Activated gamma-delta T cell treated with anti-CD3 and anti-CD28 coated beads, Interleukin-2, amount 50 U/mL, for 16 hours (primary cell): ENCODE data around the gene RPL38.

ENCODE experiments used
- DNase-seq: peaks from one replicate; pipeline ENCODE4 v3.0.0-alpha.2; 2020; ENCODE audit warnings: low read depth

Gene RPL38

DNA sequence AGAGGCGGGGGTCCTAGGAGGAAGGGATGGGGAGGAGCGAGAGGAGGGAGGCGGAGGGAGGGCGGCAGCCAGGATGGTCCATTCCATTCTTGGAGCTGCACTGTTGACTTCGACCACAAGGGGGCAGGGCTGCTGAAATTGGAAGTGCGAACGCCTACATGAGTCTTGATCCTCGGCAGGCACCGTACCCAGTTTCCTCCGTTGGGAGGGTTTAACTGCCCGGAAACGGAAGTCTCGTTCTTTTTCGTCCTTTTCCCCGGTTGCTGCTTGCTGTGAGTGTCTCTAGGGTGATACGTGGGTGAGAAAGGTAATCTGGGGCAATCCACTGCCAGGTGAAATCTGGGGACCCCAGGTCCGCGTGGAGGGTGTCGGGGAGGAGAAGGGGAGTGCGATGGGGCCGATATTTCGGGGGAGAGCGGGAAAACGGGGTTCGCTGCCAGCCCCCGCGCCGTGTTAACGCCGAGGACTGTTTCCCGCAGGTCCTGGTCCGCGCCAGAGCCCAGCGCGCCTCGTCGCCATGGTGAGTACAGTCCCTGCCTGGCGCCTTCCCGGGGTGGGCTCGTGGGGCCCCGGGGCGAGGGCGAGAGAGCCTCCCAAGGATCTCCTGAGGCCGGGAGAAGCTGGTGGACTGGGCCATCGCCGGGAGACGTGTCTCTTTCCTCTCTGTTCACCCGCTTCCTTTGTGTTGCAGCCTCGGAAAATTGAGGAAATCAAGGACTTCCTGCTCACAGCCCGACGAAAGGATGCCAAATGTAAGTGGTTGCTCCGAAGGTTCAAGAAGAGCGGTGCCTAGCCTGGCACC is at the start of gene RPL38:
Gene RPL38, plus strand, starts transcription at position 240 of the 802 bp plus-strand sequence. Its CDS starts 278 bp downstream, at position 518.
- peak; percentile 96 for DNase-seq

DNA sequence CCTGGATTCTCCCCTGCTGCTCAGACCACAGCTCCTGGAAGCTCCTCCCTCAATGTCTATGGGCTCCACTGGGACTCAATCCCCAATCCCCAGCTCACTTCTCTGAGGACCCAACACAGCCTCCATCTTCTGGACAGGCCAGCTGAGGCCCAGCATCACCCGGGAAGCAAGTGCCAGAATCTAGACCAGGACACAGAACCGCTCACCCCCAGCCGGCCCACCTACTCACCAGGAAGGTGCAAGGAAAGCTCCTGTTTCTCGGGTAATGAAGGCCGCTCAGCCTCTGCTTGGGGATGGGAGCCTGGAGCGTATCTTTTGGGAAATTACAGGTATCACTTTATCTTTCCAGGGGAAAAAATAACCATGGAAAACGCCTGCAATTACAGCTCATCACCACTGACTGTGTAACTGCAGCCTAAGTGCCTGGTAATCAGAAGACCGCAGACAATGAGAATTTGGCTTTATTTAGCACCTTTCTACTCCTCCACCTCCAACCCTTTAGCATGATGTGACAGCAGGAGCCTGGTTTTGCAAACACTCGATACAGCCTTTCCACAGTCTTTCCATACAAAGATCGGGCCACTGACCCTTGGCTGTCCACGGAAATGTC is 49.6 kb upstream of the RPL38 start:
- no peak for DNase-seq

DNA sequence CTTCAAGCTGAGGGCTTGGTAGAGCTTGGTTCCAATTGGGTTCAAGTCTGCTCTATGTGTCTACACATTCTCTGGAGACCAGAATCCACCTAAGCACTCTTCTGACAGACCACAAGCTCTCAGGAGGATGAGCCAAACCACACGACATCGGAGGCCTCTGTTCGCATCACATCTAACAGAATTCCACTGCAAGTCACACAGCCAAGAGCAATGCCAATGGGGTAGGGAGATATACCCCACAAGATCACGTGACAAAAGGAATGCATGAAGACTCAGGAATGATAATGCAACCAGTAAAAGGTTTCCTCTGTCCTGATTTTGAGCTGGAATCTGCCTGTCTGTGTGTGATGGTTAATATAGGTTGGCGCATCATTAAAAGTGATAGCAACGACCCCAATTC is 46.6 kb upstream of the RPL38 start:
- no peak for DNase-seq

DNA sequence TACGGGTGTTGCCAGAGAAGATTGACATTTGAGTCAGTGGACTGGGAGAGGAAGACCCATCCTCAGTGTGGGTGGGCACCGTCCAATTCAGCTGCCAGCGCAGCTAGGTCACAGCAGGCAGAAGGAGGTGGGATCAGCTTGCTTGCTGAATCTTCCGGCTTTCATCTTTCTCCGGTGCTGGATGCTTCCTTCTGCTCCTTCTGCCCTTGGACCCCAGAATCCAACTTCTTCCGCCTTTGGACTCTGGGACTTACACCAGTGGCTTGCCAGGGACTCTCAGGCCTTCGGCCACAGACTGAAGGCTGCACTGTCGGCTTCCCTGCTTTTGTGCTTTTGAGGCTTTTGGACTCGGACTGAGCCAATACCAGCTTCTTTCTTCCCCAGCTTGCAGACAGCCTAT is 46.1 kb upstream of the RPL38 start:
- no peak for DNase-seq

DNA sequence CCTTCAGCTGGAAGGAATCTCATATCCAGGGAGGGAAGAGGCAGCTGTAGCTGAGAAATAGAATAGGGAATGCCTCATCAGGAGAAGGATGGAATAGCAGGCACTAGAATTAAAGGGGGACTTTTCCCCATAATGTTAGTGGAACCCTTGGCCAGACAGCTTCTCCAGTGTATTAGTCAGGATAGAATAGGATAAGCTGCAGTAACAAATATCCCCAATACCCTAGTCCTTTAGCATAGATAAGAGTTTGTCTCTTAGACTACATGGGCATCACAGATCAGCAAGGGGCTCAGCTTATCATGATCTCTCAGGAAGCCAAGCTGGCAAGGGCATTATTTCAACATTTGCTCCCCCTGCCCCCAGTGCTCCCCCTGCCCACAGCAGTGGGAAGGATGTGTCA is 44.7 kb upstream of the RPL38 start:
- DNase-seq: no peak

DNA sequence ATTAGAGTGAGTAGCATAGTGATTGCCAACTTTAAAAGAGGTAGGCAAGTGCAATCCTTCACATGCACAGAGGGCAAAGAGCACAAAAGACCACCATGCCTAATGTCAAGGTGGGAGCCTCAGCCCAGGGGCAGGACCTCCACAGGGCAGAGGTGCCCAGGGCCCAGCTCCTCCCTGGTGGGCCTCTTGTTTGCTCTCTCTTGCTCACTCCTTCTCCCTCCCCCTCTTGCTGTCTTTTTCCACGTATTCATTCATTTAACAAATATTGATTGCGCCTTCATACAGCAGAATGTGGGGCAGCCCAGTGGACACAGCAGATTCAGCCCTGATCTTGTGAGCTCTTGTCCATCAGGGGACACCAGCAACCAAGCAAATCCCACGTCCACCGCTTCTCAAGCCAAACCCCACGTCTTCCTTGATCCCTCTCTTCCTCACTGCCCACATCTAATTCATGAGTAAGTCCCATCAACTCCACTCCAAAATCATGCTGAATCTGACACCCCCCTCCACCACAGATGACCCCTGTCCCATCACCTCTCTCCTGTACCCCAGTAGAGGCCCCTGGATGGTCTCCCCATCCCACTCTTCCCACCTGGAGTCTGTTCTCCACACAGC is 44.1 kb upstream of the RPL38 start:
- DNase-seq: no peak

DNA sequence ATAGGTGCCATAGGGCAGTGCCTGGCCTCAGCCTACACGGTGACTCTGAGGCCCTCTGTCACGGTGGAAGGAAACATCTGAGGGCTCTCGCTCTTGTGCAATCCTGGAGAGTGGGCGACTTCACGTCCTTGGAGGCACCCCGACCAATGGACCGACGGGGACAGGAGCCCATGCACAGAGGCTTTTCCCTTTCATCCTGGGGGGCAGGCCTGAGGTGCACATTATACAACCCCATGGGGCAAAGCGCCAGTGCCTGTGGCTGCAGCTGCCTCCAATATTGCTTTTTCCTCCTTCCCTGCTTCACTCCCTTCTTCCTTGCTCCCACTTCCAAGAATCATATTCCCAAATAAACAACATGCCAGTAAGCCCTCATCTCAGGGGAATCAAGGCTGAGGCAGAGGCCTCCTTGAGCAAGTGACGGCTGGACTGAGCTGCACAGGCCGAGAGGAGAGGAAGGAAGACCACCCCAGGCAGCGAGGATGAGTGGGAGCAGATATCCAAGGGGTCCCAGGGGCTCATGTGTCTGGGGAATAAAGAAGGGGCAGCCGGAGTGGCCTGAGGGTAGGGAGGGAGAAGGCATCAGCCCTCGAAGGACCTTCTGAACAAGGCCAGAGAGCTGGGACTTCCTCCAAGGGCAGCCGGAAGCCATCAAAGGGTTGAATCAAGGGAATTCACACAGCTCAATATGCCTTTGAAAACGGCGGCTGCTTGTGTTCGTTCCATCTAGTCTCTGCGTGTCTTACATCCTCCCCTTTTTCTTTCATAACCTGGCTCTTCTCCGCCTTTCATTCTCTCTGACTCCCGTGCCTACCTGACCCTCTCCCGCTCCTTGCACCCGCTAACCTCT is 42.6 kb upstream of the RPL38 start:
- DNase-seq: no peak

DNA sequence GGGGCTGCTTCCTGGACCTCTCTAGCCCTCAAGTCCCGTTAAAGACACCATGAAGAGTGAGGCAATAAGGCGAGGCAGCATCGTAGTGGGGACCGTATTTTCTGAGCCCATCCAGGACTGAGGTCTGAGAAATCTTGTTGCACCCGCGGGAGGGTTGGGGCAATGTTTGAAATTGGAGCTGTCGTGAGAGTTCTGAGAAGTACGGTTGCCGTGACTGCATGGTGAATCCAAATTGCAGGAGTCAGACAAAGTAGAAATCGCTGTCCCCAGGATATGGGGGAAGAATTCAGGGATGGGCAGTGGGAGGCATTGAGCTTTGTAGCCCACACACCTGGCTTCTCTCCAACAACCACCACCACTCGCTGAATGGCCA is 42.0 kb upstream of the RPL38 start:
- DNase-seq: no peak

DNA sequence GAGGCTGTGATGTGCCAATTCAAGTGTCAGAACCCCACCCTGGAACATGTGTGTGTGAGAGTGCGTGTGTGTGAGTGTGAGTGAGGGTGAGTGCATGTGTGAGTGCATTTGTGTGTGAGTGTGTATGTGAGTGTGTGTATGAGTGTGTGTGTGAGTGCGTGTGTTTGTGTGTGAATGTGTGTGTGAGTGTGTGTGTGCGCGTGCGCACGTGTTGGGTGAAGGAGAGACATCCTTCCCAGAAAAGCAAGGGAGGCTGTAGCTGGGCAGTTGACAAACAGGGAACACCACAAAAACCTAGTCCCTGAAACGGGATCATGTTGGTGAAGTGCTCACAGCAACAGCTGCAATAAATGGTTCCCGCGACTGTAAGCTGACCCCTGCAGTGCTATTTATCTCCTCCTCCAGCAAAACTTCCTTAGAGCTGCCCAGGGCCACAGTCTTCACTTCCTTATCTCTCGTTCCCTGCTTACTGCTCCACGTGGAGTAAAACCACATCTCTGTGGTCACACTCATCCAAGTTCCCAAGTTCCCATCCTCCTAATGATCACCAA is 40.1 kb upstream of the RPL38 start:
- no peak for DNase-seq

DNA sequence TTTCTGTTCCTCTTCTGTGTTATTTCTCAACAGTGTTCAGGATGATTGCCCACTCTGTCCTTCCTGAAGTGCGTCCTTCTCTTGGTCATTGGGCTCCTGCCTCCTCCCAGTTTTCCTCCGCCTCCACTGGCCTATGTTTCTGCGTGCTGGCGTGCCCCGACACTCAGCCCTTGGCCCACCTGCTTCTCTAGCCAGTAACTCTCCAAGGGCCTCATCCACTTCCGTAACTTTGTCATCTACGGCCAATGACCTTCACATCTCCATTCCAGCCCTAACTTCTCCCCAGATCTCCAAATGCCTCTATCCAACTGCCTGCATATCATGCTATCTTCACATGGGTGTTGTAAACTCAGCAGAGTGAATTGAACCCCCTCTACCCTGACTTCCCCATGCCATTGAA is 39.6 kb upstream of the RPL38 start:
- DNase-seq: no peak

DNA sequence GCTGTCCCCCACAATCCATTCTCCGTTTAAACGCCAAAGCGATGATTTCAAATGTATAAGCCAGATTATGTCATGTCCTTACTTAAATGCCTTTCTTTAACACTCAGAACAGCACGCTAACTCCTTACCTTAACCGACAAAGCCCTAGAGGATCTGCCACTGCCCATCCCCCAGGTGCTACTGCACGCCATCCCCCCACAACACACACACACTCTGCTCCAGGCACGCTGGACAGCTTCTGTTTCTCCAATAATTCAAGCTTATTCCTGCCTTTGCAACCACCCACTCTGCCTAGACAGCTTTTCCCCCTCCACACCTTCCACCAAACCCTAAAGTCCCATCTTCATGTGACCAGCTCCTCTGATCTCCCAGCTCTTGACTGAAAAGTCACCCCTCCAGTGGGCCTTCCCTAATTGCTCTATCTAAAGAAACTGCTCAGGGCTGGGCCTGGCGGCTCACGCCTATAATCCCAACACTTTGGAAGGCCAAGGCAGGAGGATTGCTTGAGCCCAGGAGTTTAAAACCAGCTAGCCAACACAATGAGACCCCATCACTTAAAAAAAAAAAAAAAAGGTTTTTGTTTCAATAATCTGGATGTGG is 38.9 kb upstream of the RPL38 start:
- DNase-seq: no peak

DNA sequence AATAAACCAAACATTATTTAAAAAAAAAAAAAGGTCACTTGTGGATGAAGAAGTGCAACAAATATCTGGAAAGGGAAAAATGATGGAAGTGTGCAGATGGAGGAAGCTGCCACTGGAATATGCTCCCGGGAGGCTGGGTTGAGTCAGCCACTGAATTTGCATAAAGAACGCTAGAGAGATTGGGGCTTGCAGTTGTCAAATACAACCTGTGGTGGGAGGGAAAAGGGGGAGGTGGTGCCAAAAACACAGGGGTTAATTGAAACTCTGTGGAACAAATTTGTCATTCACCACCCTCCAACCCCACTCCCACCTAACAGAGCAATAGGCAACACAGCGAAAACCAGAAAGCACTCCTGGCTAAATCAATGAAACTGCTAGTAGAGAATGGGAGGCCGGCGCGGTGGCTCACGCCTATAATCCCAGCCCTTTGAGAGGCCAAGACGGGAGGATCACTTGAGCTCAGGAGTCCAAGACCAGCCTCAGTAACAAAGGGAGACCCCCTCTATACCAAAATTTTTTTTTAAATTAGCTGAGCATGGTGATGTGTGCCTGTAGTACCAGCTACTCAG is 37.6 kb upstream of the RPL38 start:
- no peak for DNase-seq

DNA sequence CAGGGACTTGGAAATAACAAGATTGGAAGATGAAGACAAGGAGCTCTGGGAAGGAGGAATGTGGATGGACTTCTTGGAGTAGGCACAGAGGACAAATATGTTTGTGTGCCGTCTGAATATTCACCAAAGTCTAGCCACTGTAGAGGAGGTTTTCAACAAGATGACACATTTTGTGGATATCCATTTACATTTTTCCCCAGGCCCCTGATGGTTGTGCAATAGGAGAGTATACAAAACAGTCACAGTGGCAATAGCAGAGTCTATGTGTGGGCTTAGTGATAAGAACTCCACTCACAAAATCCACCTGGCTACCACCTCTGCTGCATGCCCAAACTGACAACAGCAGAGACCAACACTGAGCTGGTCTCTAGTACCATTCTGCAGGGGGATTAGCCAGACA is 32.6 kb upstream of the RPL38 start:
- no peak for DNase-seq

DNA sequence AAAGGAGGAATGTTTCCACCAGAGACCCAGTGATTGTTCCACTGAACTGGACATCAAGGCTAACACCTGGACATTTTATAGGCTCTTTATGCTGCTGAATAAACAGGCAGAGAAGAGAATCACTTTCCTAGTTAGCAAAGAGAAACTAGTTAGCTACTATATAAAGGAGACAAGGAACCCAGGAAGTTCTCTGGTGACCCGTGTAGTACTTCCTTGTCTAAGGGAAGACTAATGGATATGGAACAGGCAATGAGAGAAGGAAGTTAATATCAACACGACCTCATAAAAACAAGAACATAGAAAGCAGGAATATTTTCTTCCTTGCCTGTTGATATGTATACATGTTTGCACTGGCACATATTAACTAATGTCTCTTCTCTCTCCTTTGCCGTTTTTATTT is 30.8 kb upstream of the RPL38 start:
- no peak for DNase-seq

DNA sequence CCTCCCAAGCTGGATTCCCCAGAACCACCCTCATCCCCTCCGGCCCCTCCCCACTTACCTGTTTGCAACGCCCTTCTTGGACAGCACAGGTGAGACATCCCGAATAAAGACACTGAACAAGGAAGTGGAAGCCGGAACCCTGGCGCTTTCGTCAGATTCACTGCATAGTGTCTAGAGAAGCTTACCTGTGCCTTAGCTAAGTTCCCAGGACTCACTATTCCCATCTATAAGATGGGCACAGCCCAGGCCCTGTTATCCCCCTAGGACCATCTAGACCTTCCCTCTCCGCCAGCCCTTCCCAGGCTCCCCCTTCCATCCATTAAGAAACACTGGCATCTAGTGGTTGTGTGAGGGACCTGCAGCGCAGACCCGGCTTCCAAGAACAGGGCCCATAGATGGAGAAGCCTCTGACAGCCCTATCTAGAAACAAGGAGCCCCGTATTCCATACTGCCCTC is 26.9 kb upstream of the RPL38 start:
- DNase-seq: peak; percentile 14

DNA sequence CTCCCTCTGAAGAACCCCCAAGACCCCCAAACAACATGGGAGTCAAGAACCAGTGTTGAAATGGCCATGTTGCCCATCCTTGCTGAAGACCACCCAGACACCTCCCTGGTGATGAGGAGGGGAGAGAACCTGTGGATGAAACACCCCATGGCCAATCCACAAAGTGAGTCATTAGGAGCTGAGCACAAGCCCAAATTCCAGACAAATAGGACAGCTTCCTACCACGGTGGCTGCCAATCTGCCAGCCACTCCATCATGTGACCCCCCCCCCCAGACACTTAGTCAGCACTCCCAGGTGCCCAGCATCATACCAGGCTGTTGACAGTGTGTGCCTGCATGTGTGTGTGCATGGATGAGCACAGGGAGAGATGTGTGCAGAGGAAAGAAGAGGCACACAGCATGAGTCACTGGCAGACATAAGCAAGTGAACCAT is 26.4 kb upstream of the RPL38 start:
- DNase-seq: no peak

DNA sequence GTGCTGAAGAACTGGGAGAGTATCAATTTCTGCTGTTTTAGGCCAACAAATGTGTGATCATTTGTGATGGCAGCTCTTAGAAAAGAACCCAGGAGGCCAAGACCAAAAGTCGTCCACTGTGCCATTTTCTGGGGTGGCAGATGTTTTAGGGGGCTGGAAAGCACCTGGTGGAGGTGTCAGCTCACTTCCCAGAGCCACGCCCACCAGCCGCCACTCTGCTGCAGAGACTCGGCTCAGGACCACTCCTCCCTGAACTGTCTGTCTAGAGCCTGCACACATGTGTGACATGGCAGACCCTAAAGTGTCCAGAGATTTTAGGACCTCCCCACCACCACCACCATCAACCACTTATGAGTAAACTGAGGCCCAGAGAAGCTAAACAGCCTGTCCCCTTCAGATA is 23.9 kb upstream of the RPL38 start:
- DNase-seq: no peak

DNA sequence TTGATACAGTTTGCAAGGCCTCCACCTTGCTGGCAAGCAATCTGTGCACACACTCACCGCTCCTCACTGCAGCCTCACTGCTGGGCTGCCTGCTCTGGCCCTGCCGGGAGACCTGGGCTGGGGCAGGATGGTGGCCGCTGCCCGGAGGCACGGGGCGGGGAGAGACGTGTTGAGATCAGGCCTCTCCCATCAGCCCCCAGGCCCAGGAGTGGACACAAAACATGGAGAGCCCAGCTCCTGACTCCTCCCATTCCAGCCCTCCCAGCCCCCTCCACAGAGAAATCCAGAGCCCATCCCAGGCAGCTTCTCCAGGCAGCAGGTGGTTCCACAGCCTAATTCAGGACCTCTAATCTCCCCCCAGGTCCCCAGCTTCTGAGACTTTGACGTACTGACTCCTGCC is 23.1 kb upstream of the RPL38 start:
- no peak for DNase-seq

DNA sequence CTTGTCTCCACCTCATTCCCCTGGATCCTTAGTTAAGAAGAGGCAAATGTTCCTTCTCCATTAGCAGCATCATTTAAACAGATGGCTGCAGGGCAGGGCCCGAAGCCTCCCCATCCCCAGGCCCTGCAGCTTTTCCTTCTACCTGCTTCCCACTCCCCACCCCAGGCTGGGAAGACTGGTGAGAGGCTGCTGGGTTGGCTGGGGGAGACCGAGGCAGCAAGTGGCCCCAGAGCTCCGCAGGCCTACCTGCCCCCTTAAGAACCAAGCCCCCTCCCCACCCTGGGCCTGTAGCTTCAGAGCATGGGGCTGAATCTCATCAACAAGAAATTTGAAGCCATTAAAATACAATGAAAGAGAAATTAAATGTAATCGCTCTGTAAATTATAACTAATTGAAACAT is 22.1 kb upstream of the RPL38 start:
- DNase-seq: no peak

DNA sequence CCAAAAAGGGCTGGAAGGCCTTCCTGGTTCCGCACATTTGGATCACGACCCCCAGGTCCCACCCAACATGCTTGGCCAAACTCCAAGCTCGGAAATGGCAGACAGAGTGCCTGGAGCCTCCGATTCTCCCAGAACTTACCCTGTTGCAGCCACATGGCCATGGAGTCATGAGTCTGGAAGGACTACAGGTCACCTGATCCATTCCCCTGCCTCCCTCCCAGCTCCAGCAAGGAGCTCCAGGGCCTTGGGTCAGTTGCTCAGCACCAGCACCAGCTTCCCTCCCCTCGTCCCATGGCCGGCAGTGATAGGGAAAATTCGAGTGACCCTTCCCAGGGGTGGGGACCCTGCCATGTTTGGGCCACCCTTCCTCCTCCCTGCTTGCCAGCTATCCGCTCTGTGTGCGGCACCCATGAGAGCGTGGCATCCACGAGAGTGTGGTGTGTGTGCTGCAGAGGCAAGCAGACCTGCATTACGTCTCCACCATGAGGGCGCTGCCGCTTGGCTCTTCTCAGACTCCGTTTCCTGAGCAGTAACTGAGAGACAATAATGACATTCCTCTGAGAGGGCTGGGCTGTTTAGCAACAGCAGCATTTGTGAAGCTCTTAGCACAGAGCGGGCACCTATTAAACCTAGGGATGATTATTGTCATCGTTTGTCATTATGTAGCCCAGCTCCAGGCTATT is 21.3 kb upstream of the RPL38 start:
- no peak for DNase-seq

DNA sequence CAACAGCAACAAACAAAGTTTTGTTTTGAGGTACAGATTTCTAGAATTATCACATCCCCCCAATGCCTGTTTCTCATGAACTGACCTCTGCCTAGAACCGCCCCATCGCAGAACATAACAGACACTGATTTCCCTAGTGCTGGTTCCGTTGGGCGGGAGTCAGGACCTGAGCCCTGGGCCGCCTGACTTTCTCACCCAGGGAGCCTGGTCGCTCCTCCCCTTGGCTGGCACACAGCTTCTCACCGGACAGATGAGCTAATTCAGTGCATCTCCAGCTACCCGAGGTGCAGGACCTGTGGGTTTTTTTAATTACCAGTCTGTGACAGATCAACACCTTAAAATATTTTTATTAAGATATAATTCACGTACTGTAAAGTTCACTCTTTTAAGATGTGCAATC is 20.1 kb upstream of the RPL38 start:
- no peak for DNase-seq
